Right lobe of liver (tissue), 6 donors: ENCODE data around the gene KCTD6. TPM values are rescaled to one million over a fixed set of nuclear protein-coding genes. Genes with fewer than 3 reads are reported as not detected.

Experiments used
- ATAC-seq, 4 donors: fragments of 200-7000 bp; cut with Tn5 transposase; one replicate each; pipeline ENCODE4 v1.9.1; 2020; ENCODE audit warnings: mild to moderate bottlenecking in 4 of 4, moderate library complexity in 4 of 4
- DNase-seq, 3 donors: peaks; one replicate each; pipeline ENCODE4 v3.0.0-alpha.2; 2020
- H3K27ac ChIP-seq, 3 donors: fragments of 200-600 bp; one replicate each; pipeline ENCODE4 v1.8.0; 2022
- H3K27me3 ChIP-seq, 2 donors: fragments of 200-600 bp; one replicate each; pipeline ENCODE4 v1.8.0; 2022
- H3K36me3 ChIP-seq, 4 donors: fragments of 200-600 bp; sonication (generic) in 1 of 4; one replicate each; pipeline versions ENCODE4 v1.5.1 to v1.8.0; 2017 to 2022; ENCODE audit warnings: control low read depth in 1 of 4
- H3K4me1 ChIP-seq, 4 donors: fragments of 200-600 bp; sonication (generic) in 1 of 4; one replicate each; pipeline versions ENCODE4 v1.5.1 to v1.8.0; 2017 to 2022; ENCODE audit warnings: control low read depth in 1 of 4
- H3K4me3 ChIP-seq, 3 donors: fragments of 200-600 bp; one replicate each; pipeline ENCODE4 v1.8.0; 2022
- H3K9me3 ChIP-seq, 4 donors: fragments of 200-600 bp; sonication (generic) in 1 of 4; one replicate each; pipeline versions ENCODE4 v1.5.1 to v1.8.0; 2017 to 2022; ENCODE audit warnings: control low read depth in 1 of 4
- POLR2A ChIP-seq: fragments of 450-650 bp; IDR thresholded peaks from one replicate; pipeline ENCODE4 v1.6.1; 2017; ENCODE audit warnings: antibody characterized with exemption, mild to moderate bottlenecking
- WGBS: methylation state at CpG from one replicate; pipeline ENCODE4 v1.1.6; 2018; ENCODE audit warnings: low coverage, low lambda C conversion rate; ENCODE audit not compliant: insufficient coverage; ENCODE audit errors: missing lambda C conversion rate; 5-methylcytosine and 5-hydroxymethylcytosine counted together
- intact Hi-C, 2 donors: fragments of 100-400 bp; cut with DNase I; formaldehyde crosslinking; loops; one replicate each; pipeline versions ENCODE4 v1.11.2 to v1.14.1; 2022
- total RNA-seq, 6 experiments: library from RNA; depleted of rRNA in 2 of 6; stranded (reverse); fragments of >200 nt in 2 of 6; fragmentation: NEBNext Ultra II Directional in 3 of 6; extraction: Animal tissue kit (Norgen Biotek cat#: 25700) in 3 of 6; gene quantifications; one replicate each; pipeline versions ENCODE4 v1.1.0 to v1.2.4, GENCODE V29; 2016 to 2023
- TF ChIP-seq, protein P1 (sequence below), 4 donors: fragments of 200-600 bp in 3 of 4; fragments of 450-650 bp in 1 of 4; IDR thresholded peaks; one replicate each; pipeline versions ENCODE4 v1.5.1 to v1.8.0; 2016 to 2022; ENCODE audit warnings: antibody characterized with exemption in 4 of 4, mild to moderate bottlenecking in 2 of 4
- donor health status: DM: no; HTN: yes; CAD: no.
- donor health status: DM: no; HTN: no; CAD: no.
- donor health status: DM: no; HTN: no; CAD: no.
- donor health status: DM: no; HTN: yes; CAD: no.
- donor health status: DM: no; HTN: yes; CAD: no.

The KCTD6 gene
- total RNA-seq, 6 experiments from 2014 or later = 4.3 to 9.6 (median 8.0) TPM

DNA sequence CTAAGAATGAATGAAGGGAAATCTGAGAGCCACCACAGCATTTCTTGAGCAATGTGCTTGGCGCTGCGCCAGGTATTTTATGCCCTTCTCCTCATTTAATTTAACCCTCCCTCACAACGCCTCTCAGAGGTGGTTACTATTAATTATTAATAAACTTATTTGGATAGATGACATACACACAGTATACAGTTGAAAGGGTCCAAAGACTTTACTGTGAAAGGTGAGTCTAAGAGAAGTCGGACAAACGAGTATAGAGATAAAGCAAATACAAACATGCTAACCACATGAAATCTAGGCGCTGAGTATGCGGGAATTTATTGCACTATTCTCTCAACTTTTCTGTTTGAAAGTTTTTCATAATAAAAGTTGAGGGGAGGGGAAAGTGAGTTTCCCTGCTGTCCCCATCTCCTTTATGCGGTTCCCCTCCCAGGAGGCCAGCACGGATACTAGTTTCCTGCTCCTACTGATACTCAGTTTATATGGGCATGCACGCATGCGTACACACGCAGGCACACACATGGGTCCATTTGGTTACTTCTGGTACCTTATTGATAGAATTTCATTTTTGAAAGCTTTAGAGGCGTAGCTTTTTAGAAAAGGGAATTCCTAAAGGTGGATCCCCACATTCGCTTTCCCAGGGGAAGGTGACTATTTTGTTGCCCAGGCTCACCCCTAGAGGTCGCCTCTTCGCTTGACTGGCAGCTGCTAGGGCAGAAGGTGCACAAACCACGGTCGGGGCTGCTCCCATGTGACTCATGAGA lies 28.5 kb upstream of the KCTD6 start:
- Histone ChIP-seq H3K27ac (peak overlapping the region; percentile 9 to 56 (median 47)), H3K4me3 (peak overlapping the region; percentile 15 to 48 (median 34)), H3K4me1 (peaks cover 0 to 14% (median 7%) of the 10 kb centered on the region in 4 donors), H3K9me3 (no peaks in the 10 kb centered on the region), H3K27me3 (no peaks in the 10 kb centered on the region), H3K36me3 (no peaks in the 10 kb centered on the region)
- 6% methylated on average over 18 of the region's 18 CpGs for WGBS
- intact Hi-C loops = no loop called here
- peak; percentile 96 to 98 (median 98) for ATAC-seq
- peak; percentile 81 to 83 (median 81) for DNase-seq
- TF ChIP-seq, protein P1, sequence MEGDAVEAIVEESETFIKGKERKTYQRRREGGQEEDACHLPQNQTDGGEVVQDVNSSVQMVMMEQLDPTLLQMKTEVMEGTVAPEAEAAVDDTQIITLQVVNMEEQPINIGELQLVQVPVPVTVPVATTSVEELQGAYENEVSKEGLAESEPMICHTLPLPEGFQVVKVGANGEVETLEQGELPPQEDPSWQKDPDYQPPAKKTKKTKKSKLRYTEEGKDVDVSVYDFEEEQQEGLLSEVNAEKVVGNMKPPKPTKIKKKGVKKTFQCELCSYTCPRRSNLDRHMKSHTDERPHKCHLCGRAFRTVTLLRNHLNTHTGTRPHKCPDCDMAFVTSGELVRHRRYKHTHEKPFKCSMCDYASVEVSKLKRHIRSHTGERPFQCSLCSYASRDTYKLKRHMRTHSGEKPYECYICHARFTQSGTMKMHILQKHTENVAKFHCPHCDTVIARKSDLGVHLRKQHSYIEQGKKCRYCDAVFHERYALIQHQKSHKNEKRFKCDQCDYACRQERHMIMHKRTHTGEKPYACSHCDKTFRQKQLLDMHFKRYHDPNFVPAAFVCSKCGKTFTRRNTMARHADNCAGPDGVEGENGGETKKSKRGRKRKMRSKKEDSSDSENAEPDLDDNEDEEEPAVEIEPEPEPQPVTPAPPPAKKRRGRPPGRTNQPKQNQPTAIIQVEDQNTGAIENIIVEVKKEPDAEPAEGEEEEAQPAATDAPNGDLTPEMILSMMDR (IDR thresholded peaks at IDR 0.05) = peak; percentile 72 to 91 (median 88)
- no peak for TF ChIP-seq POLR2A

DNA sequence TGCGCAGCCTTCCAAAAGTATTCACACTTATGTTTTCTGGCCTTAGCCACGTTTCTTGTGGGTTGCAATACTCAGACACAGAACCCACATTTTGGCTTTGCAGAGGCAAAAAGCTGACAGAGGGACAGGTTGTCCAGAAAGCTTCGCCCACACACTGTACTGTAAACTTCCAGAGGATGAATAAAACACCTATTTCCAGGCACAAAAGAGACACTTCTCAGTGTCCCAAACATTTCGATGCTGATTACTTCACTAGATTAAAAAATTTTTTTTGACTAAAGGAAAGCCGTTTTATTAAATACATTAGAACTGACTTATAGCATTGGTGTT lies 28.0 kb upstream of the KCTD6 start:
- DNase-seq = no peak
- peak overlapping the region in 1 of 3 donors; percentile 34 for H3K4me3 ChIP-seq
- 20% methylated on average over 5 of the region's 5 CpGs for WGBS

DNA sequence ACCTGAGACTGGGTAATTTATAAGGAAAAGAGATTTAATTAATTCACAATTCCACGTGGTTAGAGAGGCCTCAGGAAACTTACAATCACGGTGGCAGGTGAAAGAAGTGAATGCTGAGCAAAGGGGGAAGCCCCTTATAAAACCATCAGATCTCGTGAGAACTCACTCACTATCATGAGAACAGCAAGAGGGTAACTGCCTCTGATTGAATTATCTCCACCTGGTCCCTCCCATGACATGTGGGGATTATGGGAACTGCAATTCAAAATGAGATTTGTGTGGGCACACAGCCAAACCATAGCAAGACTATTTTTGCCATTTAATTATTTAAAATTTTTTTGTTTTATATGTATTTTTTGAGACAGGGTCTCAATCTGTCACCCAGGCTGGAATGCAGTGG lies 27.0 kb upstream of the KCTD6 start:
- 73% methylated on average over 3 of the region's 3 CpGs for WGBS
- Histone ChIP-seq H3K4me3 (no peak overlapping the region), H3K4me1 (peaks cover 0 to 17% (median 7%) of the 10 kb centered on the region in 4 donors), H3K27ac (no peak overlapping the region), H3K27me3 (no peaks in the 10 kb centered on the region), H3K9me3 (no peaks in the 10 kb centered on the region), H3K36me3 (no peaks in the 10 kb centered on the region)
- TF ChIP-seq, protein P1 (IDR thresholded peaks at IDR 0.05) = peak in 1 of 4 donors; percentile 9
- TF ChIP-seq POLR2A = no peak
- intact Hi-C loops = no loop called here
- DNase-seq (no peak), ATAC-seq (no peak)

More for the DNA sequence above, 28.0 kb upstream of the KCTD6 start:
- peak overlapping the region in 2 of 3 donors; percentile 47 to 56 for H3K27ac ChIP-seq
- H3K4me1 ChIP-seq = peaks cover 0 to 14% (median 7%) of the 10 kb centered on the region in 4 donors
- H3K36me3 ChIP-seq = no peaks in the 10 kb centered on the region
- intact Hi-C loops = no loop called here
- no peaks in the 10 kb centered on the region for H3K9me3 ChIP-seq
- no peaks in the 10 kb centered on the region for H3K27me3 ChIP-seq
- ATAC-seq = no peak
- no peak for TF ChIP-seq POLR2A
- TF ChIP-seq, protein P1 (IDR thresholded peaks at IDR 0.05) = no peak

DNA sequence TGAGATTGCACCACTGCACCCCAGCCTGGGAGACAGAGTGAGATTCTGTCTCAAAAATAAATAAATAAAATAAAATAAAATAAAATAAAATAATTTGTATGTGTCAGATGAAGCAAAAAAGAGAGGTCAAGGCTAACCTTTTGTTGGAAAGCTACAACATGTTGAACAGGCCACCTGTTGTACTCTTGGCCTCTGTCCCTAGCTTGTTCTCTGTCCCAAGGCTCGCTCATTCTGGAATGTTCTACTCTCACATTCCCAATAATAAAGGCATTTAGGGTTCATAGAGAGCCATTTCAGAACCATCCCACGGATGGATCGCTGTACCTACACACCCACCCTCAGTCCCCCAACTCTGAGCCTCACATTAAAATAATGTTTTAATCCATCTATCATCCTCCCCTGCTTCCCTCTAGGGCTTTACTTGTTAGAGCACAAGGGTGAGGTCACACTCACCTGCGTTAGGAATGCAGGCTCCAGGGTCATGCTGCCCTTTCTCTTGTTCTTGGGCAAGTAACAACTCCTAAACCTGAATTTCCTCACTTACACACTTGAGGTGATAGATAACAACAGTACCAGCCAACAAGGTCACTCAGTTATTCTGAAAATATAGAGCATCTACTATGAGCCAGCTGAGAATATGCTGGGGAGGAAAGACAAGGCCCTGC lies 24.9 kb upstream of the KCTD6 start:
- TF ChIP-seq, protein P1 (IDR thresholded peaks at IDR 0.05) = no peak
- TF ChIP-seq POLR2A = no peak
- intact Hi-C loops = no loop called here
- ATAC-seq (no peak), DNase-seq (no peak)
- H3K9me3 ChIP-seq = no peaks in the 10 kb centered on the region
- no peaks in the 10 kb centered on the region for H3K36me3 ChIP-seq
- no peaks in the 10 kb centered on the region for H3K27me3 ChIP-seq
- H3K27ac ChIP-seq = peak overlapping the region in 1 of 3 donors; percentile 35
- peaks cover 0 to 34% (median 17%) of the 10 kb centered on the region in 4 donors for H3K4me1 ChIP-seq
- H3K4me3 ChIP-seq = no peak overlapping the region
- WGBS = 51% methylated on average over 4 of the region's 4 CpGs
